OCI-LY3 (cell line): ENCODE data around the gene HOXD1.

Experiments
- H2AFZ ChIP-seq: fragments of 200-600, 300-600 bp; shearing (Covaris generic); 2 replicates; pipeline ENCODE4 v1.6.0; 2014; ENCODE audit warnings: antibody characterized with exemption, low read depth, low read length
- H3K27ac ChIP-seq: fragments of 200-600, 300-600 bp; sonication (generic); 2 replicates; pipeline ENCODE4 v1.5.1; 2014; ENCODE audit warnings: mild to moderate bottlenecking, low read length, moderate library complexity, mixed read lengths
- H3K27me3 ChIP-seq: fragments of 200-600, 300-600 bp; sonication (generic); 2 replicates; pipeline ENCODE4 v1.6.1; 2014; ENCODE audit warnings: low read depth, low read length, mixed read lengths
- H3K36me3 ChIP-seq: fragments of 200-600, 300-600 bp; sonication (generic); replicated peaks from 2 replicates; pipeline ENCODE3; 2014; ENCODE audit warnings: low read depth, low read length, mixed read lengths
- H3K4me1 ChIP-seq: fragments of 300-600, 200-600 bp; sonication (generic); 2 replicates; pipeline ENCODE4 v1.6.1; 2014; ENCODE audit warnings: low read length, mixed read lengths
- H3K4me2 ChIP-seq: fragments of 200-600, 300-600 bp; sonication (generic); 2 replicates; pipeline ENCODE4 v1.6.1; 2014; ENCODE audit warnings: low read length, mixed read lengths
- H3K4me3 ChIP-seq: fragments of 300-600, 200-600 bp; sonication (generic); 2 replicates; pipeline ENCODE4 v1.5.1; 2014; ENCODE audit warnings: antibody characterized with exemption, mild to moderate bottlenecking, low read length, moderate library complexity
- H3K79me2 ChIP-seq: fragments of 300-600, 200-600 bp; shearing (Covaris generic); 2 replicates; pipeline ENCODE4 v1.6.1; 2014; ENCODE audit warnings: mild to moderate bottlenecking, low read length, mixed read lengths
- H3K9ac ChIP-seq: fragments of 300-600, 200-600 bp; shearing (Covaris generic); 2 replicates; pipeline ENCODE4 v1.6.0; 2014; ENCODE audit warnings: mild to moderate bottlenecking, low read length, moderate library complexity
- H3K9me3 ChIP-seq: fragments of 200-600, 300-600 bp; shearing (Covaris generic); 2 replicates; pipeline ENCODE4 v1.6.1; 2014; ENCODE audit warnings: low read length, mixed read lengths; ENCODE audit not compliant: insufficient read depth
- H4K20me1 ChIP-seq: fragments of 200-600, 300-600 bp; sonication (generic); 2 replicates; pipeline ENCODE4 v1.6.1; 2016; ENCODE audit warnings: low read length, mixed read lengths; ENCODE audit not compliant: insufficient read depth
- EZH2phosphoT487 ChIP-seq: fragments of 200-600 bp; shearing (Covaris generic); IDR thresholded peaks from 2 replicates; pipeline ENCODE4 v1.6.1; 2018; ENCODE audit warnings: antibody characterized with exemption, mixed run types, low read depth
- TF ChIP-seq, protein P1 (sequence below): fragments of 200-600, 300-600 bp; sonication (generic); IDR thresholded peaks from 2 replicates; pipeline ENCODE4 v1.5.1; 2014; ENCODE audit warnings: antibody characterized with exemption, low read length, low read depth

The HOXD1 gene

DNA sequence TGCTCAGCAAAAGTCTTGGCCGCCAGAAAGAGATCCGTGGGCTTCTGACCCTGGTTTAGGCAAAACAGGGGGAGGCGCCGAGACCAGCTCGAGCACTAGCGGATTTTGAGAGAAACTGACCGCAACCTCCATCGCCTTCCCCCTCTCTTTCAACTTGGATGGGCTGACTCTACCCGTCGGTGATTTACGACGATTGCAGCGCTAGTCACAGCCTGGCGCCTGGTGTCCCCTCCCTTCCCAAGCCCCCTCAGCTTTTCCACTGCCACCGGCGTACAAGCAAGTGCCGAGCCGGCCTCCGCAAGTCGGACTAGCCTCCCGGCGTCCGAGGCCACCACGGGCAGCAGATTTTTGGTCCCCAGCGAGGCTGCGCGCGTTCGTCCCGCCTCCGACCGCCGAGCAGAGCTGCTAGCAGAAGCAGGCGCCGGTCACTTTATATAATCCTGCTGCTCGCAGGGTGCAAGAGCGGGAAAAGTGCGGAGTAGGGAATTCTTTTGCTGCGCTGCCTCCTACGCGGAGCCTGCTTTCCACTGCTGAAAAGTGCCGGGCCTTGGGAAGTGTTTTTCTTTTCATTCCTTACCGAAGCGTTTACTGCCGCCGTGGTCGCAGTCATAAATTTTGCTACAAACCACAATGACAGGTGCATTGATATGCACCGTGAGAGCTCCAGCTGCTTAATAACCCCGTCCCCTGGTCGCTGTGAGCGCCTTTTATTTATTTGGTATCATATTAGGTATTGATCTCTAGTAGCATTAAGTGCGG lies 23.7 kb upstream of the HOXD1 start:
- Histone ChIP-seq H3K4me3 (no peak overlapping the region), H3K27me3 (peaks cover 3% of the 10 kb centered on the region; the same call in 1 of the 2 replicates), H3K27ac (no peak overlapping the region)

GRCh38 chr2:176165370-176166050 lies 23.0 kb upstream of the HOXD1 start:
- H3K4me2 ChIP-seq: no peak overlapping the region
- H3K36me3 ChIP-seq: no peaks in the 10 kb centered on the region
- H3K4me3 ChIP-seq: no peak overlapping the region
- no peaks in the 10 kb centered on the region for H3K4me1 ChIP-seq
- H3K79me2 ChIP-seq: no peaks in the 10 kb centered on the region
- no peak overlapping the region for H2AFZ ChIP-seq
- peaks cover 3% of the 10 kb centered on the region; the same call in 1 of the 2 replicates for H3K27me3 ChIP-seq
- H3K27ac ChIP-seq: no peak overlapping the region
- H4K20me1 ChIP-seq: no peaks in the 10 kb centered on the region
- no peak overlapping the region for H3K9ac ChIP-seq
- H3K9me3 ChIP-seq: no peaks in the 10 kb centered on the region
- TF ChIP-seq, protein P1, sequence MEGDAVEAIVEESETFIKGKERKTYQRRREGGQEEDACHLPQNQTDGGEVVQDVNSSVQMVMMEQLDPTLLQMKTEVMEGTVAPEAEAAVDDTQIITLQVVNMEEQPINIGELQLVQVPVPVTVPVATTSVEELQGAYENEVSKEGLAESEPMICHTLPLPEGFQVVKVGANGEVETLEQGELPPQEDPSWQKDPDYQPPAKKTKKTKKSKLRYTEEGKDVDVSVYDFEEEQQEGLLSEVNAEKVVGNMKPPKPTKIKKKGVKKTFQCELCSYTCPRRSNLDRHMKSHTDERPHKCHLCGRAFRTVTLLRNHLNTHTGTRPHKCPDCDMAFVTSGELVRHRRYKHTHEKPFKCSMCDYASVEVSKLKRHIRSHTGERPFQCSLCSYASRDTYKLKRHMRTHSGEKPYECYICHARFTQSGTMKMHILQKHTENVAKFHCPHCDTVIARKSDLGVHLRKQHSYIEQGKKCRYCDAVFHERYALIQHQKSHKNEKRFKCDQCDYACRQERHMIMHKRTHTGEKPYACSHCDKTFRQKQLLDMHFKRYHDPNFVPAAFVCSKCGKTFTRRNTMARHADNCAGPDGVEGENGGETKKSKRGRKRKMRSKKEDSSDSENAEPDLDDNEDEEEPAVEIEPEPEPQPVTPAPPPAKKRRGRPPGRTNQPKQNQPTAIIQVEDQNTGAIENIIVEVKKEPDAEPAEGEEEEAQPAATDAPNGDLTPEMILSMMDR: no peak
- no peak for TF ChIP-seq EZH2phosphoT487

More for the DNA sequence above, 23.7 kb upstream of the HOXD1 start:
- Histone ChIP-seq H3K36me3 (no peaks in the 10 kb centered on the region), H4K20me1 (no peaks in the 10 kb centered on the region), H3K79me2 (no peaks in the 10 kb centered on the region), H2AFZ (no peak overlapping the region), H3K4me2 (no peak overlapping the region), H3K9me3 (no peaks in the 10 kb centered on the region), H3K4me1 (no peaks in the 10 kb centered on the region), H3K9ac (no peak overlapping the region)
- TF ChIP-seq, protein P1: no peak
- TF ChIP-seq EZH2phosphoT487: no peak

DNA sequence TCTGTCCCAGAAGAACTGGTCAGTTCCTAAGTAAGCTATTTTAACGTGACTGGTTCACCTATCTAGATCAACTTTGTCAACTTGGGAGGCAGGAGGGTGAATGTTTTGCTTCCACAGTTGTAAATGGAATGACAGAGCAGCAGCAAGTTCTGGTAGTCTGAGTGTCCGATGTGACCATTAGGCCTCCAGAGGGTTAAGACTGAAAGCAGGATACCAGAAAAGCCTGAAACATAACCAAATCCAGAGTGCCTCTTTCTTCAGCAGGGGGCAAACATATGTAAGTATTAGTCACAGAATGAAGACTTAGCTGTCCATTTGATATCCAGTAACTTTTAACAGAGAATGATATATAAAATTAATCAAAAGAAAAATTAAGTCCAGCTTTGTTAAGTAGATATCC lies 22.2 kb upstream of the HOXD1 start:
- H3K4me3 ChIP-seq: no peak overlapping the region
- TF ChIP-seq EZH2phosphoT487: no peak
- TF ChIP-seq, protein P1: no peak
- H3K36me3 ChIP-seq: no peaks in the 10 kb centered on the region
- H3K4me1 ChIP-seq: no peaks in the 10 kb centered on the region
- no peak overlapping the region for H3K27ac ChIP-seq
- H3K79me2 ChIP-seq: no peaks in the 10 kb centered on the region
- H2AFZ ChIP-seq: no peak overlapping the region
- peaks cover 3% of the 10 kb centered on the region; the same call in 1 of the 2 replicates for H3K27me3 ChIP-seq
- H3K9ac ChIP-seq: no peak overlapping the region
- H3K9me3 ChIP-seq: no peaks in the 10 kb centered on the region
- no peaks in the 10 kb centered on the region for H4K20me1 ChIP-seq
- no peak overlapping the region for H3K4me2 ChIP-seq

DNA sequence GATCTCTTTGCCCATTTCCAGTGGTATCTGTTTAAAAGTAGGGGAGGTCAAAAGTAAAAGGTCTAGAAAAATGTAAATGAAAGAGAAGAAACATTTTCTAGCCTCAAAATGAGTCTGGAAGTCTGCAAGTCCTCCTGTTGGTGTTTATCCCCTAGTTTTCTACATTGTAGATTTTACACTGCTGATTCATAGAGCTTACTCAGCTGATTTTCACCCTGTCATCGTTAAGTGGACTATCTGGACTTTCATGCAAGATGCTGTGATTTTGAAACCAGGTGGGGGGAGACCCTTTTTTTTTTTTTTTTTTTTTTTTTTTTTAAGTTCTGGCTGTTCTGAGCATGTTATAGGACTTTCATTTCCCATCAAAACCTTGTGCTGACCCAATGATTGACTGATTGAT lies 21.1 kb upstream of the HOXD1 start:
- H3K27me3 ChIP-seq: peaks cover 3% of the 10 kb centered on the region; the same call in 1 of the 2 replicates
- no peaks in the 10 kb centered on the region for H3K9me3 ChIP-seq
- no peak overlapping the region for H3K27ac ChIP-seq
- no peak overlapping the region for H2AFZ ChIP-seq
- no peaks in the 10 kb centered on the region for H3K4me1 ChIP-seq
- H3K79me2 ChIP-seq: no peaks in the 10 kb centered on the region
- no peaks in the 10 kb centered on the region for H4K20me1 ChIP-seq
- H3K9ac ChIP-seq: no peak overlapping the region
- no peak overlapping the region for H3K4me3 ChIP-seq
- no peaks in the 10 kb centered on the region for H3K36me3 ChIP-seq
- TF ChIP-seq, protein P1: no peak
- TF ChIP-seq EZH2phosphoT487: no peak
- H3K4me2 ChIP-seq: no peak overlapping the region
